Measurements from ENCODE around the gene MCM9. TPM values are rescaled to one million over a fixed set of nuclear protein-coding genes. Genes with fewer than 3 reads are reported as not detected.

The MCM9 gene
- total and polyA plus RNA-seq, 2 of the 13 experiments (the other 11 are each of a cell fraction or from before 2014, with no cell fraction given): 3.8 to 17.2 TPM

DNA sequence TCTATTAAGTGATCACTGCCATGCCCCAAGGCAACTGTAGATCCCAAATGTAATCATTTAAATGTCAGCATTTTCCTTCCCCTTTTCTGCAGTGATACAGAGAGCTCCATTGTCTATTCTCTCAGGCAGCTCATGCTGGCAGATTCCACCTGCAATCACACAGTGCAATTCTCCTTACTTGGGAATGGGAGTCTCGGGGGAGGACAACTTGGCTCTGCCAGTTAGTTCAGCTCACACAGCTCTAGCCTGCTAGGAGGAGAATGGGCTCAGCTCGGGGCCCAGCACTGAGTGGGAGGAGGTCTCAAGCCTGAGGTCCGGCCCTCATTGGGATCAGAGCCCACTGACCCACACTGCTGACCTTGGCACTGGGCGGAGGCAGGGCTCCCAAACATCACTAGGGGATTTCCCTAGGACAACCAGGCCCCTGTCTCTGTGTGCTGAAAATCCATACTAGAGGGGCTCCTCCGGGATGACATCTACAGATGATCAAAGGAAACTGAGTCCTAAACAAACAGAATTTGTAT lies 150.3 kb downstream of the MCM9 start (continued):
- TF ChIP-seq GLI4 (CRISPR knock-in tag; IDR thresholded peaks at IDR 0.05; ENCODE audit: borderline replicate concordance) (no peak), ZNF331 (CRISPR knock-in tag; IDR thresholded peaks at IDR 0.05) (peak; percentile 26; the same call in 1 of the 2 replicates), POGZ (CRISPR knock-in tag; IDR thresholded peaks at IDR 0.05) (peak; percentile 55; the same call in 1 of the 2 replicates), JUNB (CRISPR knock-in tag; IDR thresholded peaks at IDR 0.05; ENCODE audit: borderline replicate concordance) (0 out of 2 replicates have a peak, but pooled peaks have one; percentile 49), RAD51 (IDR thresholded peaks at IDR 0.05; ENCODE audit: borderline replicate concordance) (no peak), RELA (CRISPR knock-in tag; IDR thresholded peaks at IDR 0.05) (peak; percentile 95; the same call in 1 of the 2 replicates), ZNF263 (CRISPR knock-in tag; IDR thresholded peaks at IDR 0.05) (0 out of 2 replicates have a peak, but pooled peaks have one; percentile 15), ZC3H4 (CRISPR knock-in tag; IDR thresholded peaks at IDR 0.05; ENCODE audit: borderline replicate concordance) (no peak), NR2F6 (IDR thresholded peaks at IDR 0.05) (0 out of 2 replicates have a peak, but pooled peaks have one; percentile 36), NR2F6 (CRISPR knock-in tag; IDR thresholded peaks at IDR 0.05) (no peak), PITX1 (CRISPR knock-in tag; IDR thresholded peaks at IDR 0.05) (peak; percentile 69; the same call in 1 of the 2 replicates), ZNF652 (CRISPR knock-in tag; IDR thresholded peaks at IDR 0.05; ENCODE audit: borderline replicate concordance, low read depth) (no peak), NFIB (CRISPR knock-in tag; IDR thresholded peaks at IDR 0.05; ENCODE audit: borderline replicate concordance) (no peak), SOX6 (IDR thresholded peaks at IDR 0.05) (no peak), SOX6 (CRISPR knock-in tag; IDR thresholded peaks at IDR 0.05) (peak; percentile 59), THAP11 (CRISPR knock-in tag; IDR thresholded peaks at IDR 0.05) (no peak), HCFC1 (IDR thresholded peaks at IDR 0.05; ENCODE audit: low read depth, low read length) (no peak), CHCHD3 (CRISPR knock-in tag; IDR thresholded peaks at IDR 0.05) (no peak), GZF1 (CRISPR knock-in tag; IDR thresholded peaks at IDR 0.05) (no peak), EED (CRISPR knock-in tag; IDR thresholded peaks at IDR 0.05) (0 out of 2 replicates have a peak, but pooled peaks have one; percentile 36), MAFF (IDR thresholded peaks at IDR 0.05; ENCODE audit: low read depth, low read length) (no peak)
- TF ChIP-seq, protein P1, sequence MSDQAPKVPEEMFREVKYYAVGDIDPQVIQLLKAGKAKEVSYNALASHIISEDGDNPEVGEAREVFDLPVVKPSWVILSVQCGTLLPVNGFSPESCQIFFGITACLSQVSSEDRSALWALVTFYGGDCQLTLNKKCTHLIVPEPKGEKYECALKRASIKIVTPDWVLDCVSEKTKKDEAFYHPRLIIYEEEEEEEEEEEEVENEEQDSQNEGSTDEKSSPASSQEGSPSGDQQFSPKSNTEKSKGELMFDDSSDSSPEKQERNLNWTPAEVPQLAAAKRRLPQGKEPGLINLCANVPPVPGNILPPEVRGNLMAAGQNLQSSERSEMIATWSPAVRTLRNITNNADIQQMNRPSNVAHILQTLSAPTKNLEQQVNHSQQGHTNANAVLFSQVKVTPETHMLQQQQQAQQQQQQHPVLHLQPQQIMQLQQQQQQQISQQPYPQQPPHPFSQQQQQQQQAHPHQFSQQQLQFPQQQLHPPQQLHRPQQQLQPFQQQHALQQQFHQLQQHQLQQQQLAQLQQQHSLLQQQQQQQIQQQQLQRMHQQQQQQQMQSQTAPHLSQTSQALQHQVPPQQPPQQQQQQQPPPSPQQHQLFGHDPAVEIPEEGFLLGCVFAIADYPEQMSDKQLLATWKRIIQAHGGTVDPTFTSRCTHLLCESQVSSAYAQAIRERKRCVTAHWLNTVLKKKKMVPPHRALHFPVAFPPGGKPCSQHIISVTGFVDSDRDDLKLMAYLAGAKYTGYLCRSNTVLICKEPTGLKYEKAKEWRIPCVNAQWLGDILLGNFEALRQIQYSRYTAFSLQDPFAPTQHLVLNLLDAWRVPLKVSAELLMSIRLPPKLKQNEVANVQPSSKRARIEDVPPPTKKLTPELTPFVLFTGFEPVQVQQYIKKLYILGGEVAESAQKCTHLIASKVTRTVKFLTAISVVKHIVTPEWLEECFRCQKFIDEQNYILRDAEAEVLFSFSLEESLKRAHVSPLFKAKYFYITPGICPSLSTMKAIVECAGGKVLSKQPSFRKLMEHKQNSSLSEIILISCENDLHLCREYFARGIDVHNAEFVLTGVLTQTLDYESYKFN (CRISPR knock-in tag; conservative IDR thresholded peaks at IDR 0.05): peak; percentile 58; the same call in 1 of the 2 replicates
- TF ChIP-seq, protein P2, sequence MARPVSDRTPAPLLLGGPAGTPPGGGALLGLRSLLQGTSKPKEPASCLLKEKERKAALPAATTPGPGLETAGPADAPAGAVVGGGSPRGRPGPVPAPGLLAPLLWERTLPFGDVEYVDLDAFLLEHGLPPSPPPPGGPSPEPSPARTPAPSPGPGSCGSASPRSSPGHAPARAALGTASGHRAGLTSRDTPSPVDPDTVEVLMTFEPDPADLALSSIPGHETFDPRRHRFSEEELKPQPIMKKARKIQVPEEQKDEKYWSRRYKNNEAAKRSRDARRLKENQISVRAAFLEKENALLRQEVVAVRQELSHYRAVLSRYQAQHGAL (CRISPR knock-in tag; IDR thresholded peaks at IDR 0.05; ENCODE audit: not compliant biosample characterization): no peak
- TF ChIP-seq, protein P3, sequence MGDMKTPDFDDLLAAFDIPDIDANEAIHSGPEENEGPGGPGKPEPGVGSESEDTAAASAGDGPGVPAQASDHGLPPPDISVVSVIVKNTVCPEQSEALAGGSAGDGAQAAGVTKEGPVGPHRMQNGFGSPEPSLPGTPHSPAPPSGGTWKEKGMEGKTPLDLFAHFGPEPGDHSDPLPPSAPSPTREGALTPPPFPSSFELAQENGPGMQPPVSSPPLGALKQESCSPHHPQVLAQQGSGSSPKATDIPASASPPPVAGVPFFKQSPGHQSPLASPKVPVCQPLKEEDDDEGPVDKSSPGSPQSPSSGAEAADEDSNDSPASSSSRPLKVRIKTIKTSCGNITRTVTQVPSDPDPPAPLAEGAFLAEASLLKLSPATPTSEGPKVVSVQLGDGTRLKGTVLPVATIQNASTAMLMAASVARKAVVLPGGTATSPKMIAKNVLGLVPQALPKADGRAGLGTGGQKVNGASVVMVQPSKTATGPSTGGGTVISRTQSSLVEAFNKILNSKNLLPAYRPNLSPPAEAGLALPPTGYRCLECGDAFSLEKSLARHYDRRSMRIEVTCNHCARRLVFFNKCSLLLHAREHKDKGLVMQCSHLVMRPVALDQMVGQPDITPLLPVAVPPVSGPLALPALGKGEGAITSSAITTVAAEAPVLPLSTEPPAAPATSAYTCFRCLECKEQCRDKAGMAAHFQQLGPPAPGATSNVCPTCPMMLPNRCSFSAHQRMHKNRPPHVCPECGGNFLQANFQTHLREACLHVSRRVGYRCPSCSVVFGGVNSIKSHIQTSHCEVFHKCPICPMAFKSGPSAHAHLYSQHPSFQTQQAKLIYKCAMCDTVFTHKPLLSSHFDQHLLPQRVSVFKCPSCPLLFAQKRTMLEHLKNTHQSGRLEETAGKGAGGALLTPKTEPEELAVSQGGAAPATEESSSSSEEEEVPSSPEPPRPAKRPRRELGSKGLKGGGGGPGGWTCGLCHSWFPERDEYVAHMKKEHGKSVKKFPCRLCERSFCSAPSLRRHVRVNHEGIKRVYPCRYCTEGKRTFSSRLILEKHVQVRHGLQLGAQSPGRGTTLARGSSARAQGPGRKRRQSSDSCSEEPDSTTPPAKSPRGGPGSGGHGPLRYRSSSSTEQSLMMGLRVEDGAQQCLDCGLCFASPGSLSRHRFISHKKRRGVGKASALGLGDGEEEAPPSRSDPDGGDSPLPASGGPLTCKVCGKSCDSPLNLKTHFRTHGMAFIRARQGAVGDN (CRISPR knock-in tag; IDR thresholded peaks at IDR 0.05): peak; percentile 37; the same call in 1 of the 2 replicates
